TTC549 (cell line): ENCODE results near the gene PLEKHO1.
"Not testable (repeated sequence)": the region's sequence is repeated elsewhere in the genome, so short reads cannot be mapped to it uniquely, and the experiment has no call there.

ENCODE experiments used
- FAIRE-seq: peaks from 2 replicates; lab custom pipeline; 2012; peaks lifted over from hg19 to GRCh38; lab: Jason Lieb, UNC

PLEKHO1 gene

GRCh38 chr1:150149271-150150132 is at the start of gene PLEKHO1:
TSS of gene PLEKHO1 (plus strand) at chr1:150149916. CDS start at chr1:150150258, 342 bp downstream.
- no peak for FAIRE-seq

GRCh38 chr1:150102986-150103385 is 46.7 kb upstream of the PLEKHO1 start:
- FAIRE-seq = peak; percentile 74

- no peak for FAIRE-seq
These were observed 43.4 kb upstream of the PLEKHO1 start for GRCh38 chr1:150106341-150106740.

- FAIRE-seq = peak; percentile 50
These were observed 40.1 kb upstream of the PLEKHO1 start for GRCh38 chr1:150109586-150109985.

- no peak for FAIRE-seq
These were observed 39.6 kb upstream of the PLEKHO1 start for GRCh38 chr1:150110116-150110515.

GRCh38 chr1:150111670-150112069 is 38.0 kb upstream of the PLEKHO1 start:
- FAIRE-seq = peak; percentile 45

- FAIRE-seq = peak; percentile 54
These were observed 34.6 kb upstream of the PLEKHO1 start for GRCh38 chr1:150115121-150115520.

GRCh38 chr1:150118716-150119115 is 31.0 kb upstream of the PLEKHO1 start:
- FAIRE-seq = no peak

GRCh38 chr1:150121236-150121862 is 28.4 kb upstream of the PLEKHO1 start:
- no peak for FAIRE-seq

- FAIRE-seq = peak; percentile 9
These were observed 22.9 kb upstream of the PLEKHO1 start for GRCh38 chr1:150126811-150127210.

GRCh38 chr1:150127464-150127863 is 22.3 kb upstream of the PLEKHO1 start:
- FAIRE-seq = no peak

GRCh38 chr1:150127868-150128267 is 21.8 kb upstream of the PLEKHO1 start:
- peak; percentile 46 for FAIRE-seq

GRCh38 chr1:150132372-150132771 is 17.3 kb upstream of the PLEKHO1 start:
- FAIRE-seq = peak; percentile 51

GRCh38 chr1:150134537-150134936 is 15.2 kb upstream of the PLEKHO1 start:
- FAIRE-seq = peak; percentile 33

GRCh38 chr1:150135400-150135799 is 14.3 kb upstream of the PLEKHO1 start:
- not testable (repeated sequence) for FAIRE-seq

- FAIRE-seq = no peak
These were observed 11.7 kb upstream of the PLEKHO1 start for GRCh38 chr1:150138044-150138443.

- FAIRE-seq = no peak
These were observed 8.3 kb upstream of the PLEKHO1 start for GRCh38 chr1:150141452-150141851.

GRCh38 chr1:150142083-150142482 is 7.6 kb upstream of the PLEKHO1 start:
- FAIRE-seq = no peak

GRCh38 chr1:150144606-150145005 is 5.1 kb upstream of the PLEKHO1 start:
- FAIRE-seq = no peak

- FAIRE-seq = not testable (repeated sequence)
These were observed 3.7 kb upstream of the PLEKHO1 start for GRCh38 chr1:150146016-150146415.

- FAIRE-seq = no peak
These were observed 2.7 kb upstream of the PLEKHO1 start for GRCh38 chr1:150146849-150147542.

- no peak for FAIRE-seq
These were observed 862 bp upstream of the PLEKHO1 start for GRCh38 chr1:150148837-150149270.
